HFF-Myc (cell line): Measurements from ENCODE around the gene TM4SF4.

Experiments used
- DNase-seq: peaks from one replicate; pipeline ENCODE4 v3.0.0-alpha.2; 2011; ENCODE audit warnings: low read depth; ENCODE audit errors: extremely low read depth
- H3K4me3 ChIP-seq: replicated peaks from 2 replicates; pipeline ENCODE4 v1.5.1; 2011; ENCODE audit warnings: low read depth, mild to moderate bottlenecking, control low read depth, low read length
- TF ChIP-seq, protein P1 (sequence below): IDR thresholded peaks from 2 replicates; pipeline ENCODE4 v1.5.1; 2012; ENCODE audit warnings: mild to moderate bottlenecking, low read depth, low read length, control low read depth; ENCODE audit errors: missing control alignments

Gene TM4SF4

DNA sequence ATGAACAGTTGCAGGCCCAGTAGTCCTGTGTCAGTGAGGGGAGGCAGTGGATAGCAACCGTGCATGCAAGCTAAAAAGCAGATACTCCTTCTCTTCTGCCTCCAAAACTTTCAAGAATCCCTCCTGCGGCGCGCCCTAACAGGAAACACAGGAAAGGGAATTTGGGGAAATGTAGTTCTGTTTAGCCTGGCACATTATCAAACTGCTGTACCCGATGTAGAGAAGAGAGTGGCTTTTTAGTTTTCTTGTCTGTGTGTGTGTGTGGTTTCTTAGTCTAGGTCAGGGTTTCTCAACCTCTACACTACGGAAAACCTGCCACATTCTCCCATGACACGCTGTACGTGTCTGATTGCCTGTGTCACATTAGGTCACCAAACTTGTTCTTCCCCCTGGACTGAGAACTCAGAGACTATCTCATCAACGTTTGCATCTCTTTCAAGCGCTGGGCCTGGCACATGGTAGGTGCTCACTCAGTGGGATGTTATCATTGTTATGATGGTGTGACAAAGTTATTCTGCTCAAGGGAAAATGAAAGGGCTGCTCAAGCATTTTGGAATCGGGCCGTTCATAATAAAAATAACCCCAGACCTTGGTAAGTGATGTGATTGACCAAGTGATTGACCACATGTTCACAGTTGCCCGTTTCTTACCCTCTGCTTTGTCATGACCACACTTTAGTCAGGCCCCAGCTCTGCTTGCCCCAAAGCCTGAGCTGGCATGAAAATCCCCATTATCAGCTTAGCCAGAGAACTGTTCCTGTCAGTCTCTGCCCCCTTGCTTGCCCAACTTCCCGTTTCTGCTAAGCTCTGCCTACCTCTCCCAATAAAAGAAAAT is 33.2 kb downstream of the TM4SF4 start:
- DNase-seq = no peak

DNA sequence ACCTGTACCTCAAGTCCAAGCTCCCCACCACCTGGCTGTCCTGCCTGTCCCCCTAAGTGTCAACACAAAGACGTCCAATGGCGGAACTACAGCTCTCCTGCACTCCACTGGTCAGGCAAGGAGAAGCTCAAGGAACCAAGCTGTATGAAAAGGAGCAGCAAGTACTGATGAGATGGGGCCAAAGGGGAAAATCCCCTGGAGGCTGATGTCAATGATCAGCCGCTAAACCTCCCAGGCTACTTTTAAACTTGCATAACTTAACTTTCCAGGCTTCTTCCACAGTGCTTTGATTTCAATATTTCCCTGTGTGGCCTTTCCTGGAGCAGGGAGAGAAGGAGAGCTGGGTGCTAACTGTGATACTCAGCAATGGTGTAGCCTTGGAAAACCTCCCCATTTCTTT is 35.0 kb downstream of the TM4SF4 start:
- TF ChIP-seq, protein P1, sequence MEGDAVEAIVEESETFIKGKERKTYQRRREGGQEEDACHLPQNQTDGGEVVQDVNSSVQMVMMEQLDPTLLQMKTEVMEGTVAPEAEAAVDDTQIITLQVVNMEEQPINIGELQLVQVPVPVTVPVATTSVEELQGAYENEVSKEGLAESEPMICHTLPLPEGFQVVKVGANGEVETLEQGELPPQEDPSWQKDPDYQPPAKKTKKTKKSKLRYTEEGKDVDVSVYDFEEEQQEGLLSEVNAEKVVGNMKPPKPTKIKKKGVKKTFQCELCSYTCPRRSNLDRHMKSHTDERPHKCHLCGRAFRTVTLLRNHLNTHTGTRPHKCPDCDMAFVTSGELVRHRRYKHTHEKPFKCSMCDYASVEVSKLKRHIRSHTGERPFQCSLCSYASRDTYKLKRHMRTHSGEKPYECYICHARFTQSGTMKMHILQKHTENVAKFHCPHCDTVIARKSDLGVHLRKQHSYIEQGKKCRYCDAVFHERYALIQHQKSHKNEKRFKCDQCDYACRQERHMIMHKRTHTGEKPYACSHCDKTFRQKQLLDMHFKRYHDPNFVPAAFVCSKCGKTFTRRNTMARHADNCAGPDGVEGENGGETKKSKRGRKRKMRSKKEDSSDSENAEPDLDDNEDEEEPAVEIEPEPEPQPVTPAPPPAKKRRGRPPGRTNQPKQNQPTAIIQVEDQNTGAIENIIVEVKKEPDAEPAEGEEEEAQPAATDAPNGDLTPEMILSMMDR = no peak
- no peak overlapping the region for H3K4me3 ChIP-seq
- DNase-seq = no peak

More for the DNA sequence above, 33.2 kb downstream of the TM4SF4 start:
- H3K4me3 ChIP-seq = no peak overlapping the region
- TF ChIP-seq, protein P1 = no peak

DNA sequence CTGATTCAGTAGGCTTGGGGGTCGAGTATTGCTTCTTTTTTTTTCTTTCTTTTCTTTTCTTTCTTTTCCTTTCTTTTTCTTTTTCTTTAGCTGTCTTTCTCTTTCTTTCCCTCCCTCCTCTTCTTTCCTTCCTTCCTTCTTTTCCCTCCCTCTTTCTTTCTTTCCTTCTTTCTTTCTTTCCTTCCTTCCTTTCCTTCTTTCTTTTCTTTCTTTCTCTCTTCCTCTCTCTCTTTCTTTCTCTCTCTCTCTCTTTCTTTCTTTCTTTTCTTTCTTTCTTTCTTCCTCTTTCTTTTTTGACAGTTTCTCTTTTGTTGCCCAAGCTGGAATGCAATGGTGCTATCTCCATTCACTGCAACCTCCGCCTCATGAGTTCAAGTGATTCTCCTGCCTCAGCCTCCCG is 36.0 kb downstream of the TM4SF4 start:
- H3K4me3 ChIP-seq = no peak overlapping the region
- TF ChIP-seq, protein P1 = no peak
- no peak for DNase-seq

DNA sequence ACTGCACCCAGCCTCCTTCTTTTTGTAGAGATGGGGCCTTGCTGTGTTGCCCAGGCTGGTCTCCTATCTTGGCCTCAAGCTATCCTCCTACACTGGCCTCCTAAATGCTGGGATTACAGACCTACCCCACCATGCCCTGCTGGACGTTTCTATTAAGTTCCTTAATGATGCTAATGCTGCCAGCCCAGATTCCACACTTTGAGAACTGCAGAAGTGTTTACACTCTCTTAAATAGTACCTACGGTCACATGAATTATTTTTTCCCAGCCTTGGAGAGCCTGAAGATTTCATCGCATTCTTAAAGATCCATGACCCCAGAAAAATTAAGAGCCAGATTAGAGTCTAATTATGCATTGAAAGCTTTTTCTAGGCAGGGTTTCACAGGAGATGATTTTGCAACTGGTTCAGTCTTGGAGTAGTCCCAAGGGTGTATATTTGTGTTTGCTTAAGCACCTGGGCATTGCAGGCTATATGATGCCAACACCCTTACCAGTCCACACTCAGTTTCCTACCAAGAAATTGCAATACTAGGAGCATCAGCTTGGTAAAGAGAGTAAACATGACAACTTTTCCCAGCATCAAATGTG is 36.6 kb downstream of the TM4SF4 start:
- H3K4me3 ChIP-seq = no peak overlapping the region
- TF ChIP-seq, protein P1 = no peak
- no peak for DNase-seq

DNA sequence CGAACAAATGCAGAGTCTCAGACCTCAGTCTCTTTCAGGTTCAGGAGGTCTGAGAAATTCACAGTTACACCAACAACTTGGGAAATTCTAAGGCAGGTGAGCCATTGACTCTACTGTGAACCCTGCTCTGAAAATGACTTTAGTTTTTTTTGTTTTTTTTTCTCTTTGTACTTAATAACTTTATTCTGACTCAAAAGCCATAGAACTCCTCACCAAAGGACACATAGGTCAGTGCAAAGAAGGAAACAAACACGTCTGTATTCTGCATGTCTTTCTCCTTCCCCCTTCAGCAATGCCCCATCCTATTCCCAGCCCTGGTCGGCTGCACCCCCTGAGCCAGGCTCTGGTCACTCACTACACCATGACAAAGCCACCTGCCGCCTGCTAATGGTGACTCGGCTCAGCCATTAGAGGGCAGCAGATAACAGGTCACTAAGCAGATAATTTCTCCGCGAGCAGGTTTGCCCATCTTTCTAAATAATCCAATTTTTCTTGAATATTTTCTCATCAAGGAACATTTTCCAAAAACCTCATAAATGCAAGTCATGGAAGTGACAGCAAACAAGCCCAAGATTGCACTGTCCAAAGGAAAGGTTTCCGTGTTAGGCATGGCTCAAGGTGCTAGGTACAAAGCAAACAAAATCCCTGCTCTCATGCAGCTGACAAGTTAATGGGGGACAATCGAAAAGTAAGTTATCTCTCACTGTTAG is 37.7 kb downstream of the TM4SF4 start:
- TF ChIP-seq, protein P1 = peak; percentile 80
- no peak for DNase-seq
- no peak overlapping the region for H3K4me3 ChIP-seq

DNA sequence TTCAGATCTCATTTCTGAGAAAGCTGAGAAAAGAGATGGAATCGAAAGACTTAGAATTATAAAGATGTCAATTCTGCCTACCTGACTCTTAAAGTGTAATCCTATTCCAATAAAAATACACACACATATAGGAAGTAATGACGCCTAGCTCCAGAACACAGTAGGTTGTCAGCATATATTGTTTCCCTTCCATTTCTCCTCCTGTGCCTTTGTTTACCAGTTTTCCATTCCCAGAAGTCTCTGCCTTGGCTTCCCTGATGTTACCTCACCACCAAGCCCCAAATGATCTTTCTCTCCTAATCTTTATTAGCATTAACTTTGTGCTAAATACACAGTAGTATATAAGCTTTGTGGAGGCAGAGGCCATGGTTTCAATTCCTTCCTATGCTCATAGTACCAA is 40.0 kb downstream of the TM4SF4 start:
- no peak for DNase-seq
- no peak overlapping the region for H3K4me3 ChIP-seq
- TF ChIP-seq, protein P1 = no peak
